GM03348 (cell line): ENCODE measurements around the gene TIMM17A.

Source experiments
- DNase-seq: peaks from one replicate; pipeline ENCODE4 v3.0.0; 2012; ENCODE audit warnings: low spot score

The TIMM17A gene

GRCh38 chr1:201955009-201955728 lies at the start of gene TIMM17A:
Gene TIMM17A, plus strand, starts transcription at chr1:201955503. Its CDS starts 24 bp downstream, at chr1:201955527.
- peak; percentile 97 for DNase-seq

- DNase-seq = no peak
Measured at GRCh38 chr1:201906336-201906735, 49.0 kb upstream of the TIMM17A start.

GRCh38 chr1:201907621-201908020 lies 47.7 kb upstream of the TIMM17A start:
- no peak for DNase-seq

- DNase-seq = no peak
Measured at GRCh38 chr1:201911826-201912571, 43.3 kb upstream of the TIMM17A start.

- no peak for DNase-seq
Measured at GRCh38 chr1:201912832-201913231, 42.5 kb upstream of the TIMM17A start.

- DNase-seq = no peak
Measured at GRCh38 chr1:201914456-201915235, 40.7 kb upstream of the TIMM17A start.

DNA sequence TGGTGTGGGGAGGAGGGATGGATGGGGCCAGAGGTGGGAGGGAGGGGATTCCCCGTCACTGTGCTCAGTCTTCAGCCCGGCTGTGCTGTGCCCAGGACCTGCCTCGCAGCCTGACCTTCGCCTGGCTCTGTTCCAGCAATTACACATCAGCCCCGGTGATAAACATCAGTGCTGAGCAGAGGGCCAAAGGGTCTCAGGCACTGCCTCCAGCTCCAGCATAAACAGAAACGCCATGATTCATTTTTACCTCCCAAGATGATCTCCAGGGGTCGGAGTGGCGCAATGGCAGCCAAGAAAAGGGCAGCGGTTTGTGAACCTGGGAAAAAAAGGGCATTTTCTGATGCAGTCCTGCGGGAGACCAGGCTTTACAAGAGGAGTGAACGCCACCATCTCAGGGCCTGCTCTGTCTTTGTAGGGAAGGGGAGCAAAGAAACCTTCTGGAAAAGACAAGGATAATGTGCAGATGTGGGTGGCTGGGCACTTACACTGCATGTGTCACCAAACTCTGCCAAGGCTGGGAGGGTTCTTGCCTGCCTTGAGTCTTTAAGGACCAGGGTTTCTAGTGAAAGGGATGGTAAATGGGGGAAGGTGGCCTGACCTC lies 38.6 kb upstream of the TIMM17A start:
- DNase-seq = peak; percentile 62

- DNase-seq = peak; percentile 83
Measured at GRCh38 chr1:201917362-201918033, 37.8 kb upstream of the TIMM17A start.

- DNase-seq = no peak
Measured at GRCh38 chr1:201918343-201918742, 37.0 kb upstream of the TIMM17A start.

DNA sequence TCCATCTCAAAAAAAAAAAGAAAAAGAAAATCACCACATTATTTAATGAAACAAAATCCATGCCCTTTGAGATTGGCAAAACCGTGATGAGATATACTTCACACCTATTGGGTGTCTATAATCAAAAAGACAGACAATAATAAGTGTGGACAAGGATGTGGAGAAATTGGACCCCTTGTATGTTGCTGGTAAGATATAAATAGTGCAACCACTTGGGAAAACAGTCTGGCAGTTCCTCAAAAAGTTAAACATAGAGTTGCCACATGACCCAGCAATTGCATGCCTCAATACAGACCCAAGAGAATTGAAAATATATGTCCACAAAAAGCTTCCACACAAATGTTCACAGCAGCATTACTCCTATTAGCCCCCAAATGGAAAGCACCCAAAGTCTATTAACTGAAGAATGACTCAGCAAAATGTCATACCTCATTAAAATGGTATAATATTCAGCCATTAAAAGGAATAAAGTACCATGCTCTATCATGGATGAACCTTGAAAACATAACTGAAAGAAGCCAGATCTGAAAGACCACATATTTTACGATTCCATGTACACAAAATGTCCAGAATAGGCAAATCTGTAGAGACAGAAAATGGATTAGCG lies 33.2 kb upstream of the TIMM17A start:
- no peak for DNase-seq

- DNase-seq = no peak
Measured at GRCh38 chr1:201925301-201925567, 30.1 kb upstream of the TIMM17A start.

DNA sequence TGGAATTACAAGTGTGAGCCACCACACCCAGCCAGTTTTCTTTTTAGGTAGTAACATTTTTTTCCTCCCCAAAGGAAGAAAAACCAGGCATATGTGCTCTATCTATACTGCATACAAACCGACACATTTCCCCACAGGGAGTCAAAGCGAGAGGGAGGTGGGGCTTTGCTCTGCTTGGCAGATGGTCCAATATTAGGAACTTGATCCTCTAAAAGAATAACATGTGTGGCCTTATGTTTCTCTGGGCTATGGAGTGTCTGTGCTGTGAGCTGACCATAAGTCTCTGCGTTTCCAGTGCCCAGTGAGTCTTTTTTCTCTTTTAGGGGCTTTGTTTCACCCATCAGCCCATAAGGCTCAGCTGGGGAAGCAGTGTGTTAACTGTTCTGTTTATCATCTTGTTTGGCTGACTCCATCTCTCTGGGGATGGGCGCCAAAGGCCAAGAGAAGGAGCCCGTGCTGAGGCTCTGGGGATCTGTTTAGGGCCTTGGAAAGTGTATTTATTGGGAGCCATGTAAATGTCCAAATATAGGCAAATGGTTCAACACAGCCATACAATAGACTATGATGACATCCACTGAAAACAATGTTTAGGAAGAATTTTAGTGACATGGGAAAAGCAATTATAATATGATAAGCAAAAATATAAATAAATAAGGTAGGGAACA lies 29.2 kb upstream of the TIMM17A start:
- DNase-seq = no peak

- no peak for DNase-seq
Measured at GRCh38 chr1:201928266-201928665, 27.0 kb upstream of the TIMM17A start.

- DNase-seq = no peak
Measured at GRCh38 chr1:201930137-201930536, 25.2 kb upstream of the TIMM17A start.

DNA sequence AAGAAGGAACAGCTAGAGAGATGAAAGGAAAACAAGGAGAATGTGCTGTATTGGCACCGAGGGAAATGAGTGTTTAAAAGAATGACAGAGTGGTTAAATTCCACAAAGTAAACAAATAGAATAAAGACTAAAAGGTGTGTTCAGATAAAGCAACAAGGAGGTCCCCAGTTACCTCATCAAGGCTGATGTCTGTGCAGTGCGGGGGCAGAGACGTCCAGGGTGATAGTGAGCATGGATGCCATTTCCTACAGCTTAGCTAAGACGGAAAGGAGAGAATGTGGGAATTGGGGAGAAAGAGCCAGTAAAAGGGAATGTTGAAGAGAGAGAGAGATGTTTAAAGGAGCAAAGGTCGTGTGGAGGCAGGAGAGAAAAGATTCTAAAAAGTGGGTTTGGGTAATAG lies 24.5 kb upstream of the TIMM17A start:
- DNase-seq = no peak

GRCh38 chr1:201933840-201934430 lies 21.4 kb upstream of the TIMM17A start:
- no peak for DNase-seq

- peak; percentile 76 for DNase-seq
Measured at GRCh38 chr1:201937624-201938213, 17.6 kb upstream of the TIMM17A start.

- no peak for DNase-seq
Measured at GRCh38 chr1:201938440-201939035, 16.8 kb upstream of the TIMM17A start.

DNA sequence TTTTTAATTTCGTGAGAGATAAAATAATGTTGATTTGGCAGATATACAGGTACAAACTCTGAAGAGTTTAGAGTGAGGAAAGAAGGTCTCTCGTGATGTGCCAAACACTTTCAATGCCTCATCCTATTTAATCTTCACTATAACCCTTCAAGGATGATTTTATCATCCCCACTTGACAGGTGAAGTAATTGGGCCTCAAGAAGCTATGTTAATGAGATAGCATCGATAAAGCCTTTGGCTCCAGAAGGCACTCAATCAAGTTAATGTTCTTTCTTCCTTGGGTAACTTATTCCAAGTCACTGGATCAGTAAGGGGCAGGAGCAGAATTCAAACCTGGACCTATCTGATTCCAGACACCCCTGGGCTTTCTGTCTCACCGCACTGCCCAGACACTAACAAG lies 16.2 kb upstream of the TIMM17A start:
- DNase-seq = no peak

DNA sequence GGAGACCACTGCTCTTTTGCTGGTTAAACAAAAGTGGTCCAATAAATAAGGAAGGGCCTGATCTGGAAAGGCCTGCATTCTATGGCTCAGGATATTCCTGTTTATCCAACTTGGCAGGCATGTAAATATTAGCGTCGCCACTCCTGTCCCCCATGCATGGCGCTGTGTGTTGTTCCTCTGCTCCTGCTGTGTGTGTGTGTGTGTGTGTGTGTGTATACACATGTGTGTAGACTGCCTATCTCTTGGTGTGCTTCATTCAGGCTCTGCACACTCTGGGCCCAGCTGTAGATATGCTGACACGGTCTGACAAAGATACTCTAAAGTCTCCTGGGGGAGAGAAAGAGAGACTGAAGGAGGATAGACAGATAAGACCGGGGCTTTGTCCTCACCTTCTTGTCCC lies 15.7 kb upstream of the TIMM17A start:
- DNase-seq = no peak
